ENCODE measurements around the gene SMAD1.

DNA sequence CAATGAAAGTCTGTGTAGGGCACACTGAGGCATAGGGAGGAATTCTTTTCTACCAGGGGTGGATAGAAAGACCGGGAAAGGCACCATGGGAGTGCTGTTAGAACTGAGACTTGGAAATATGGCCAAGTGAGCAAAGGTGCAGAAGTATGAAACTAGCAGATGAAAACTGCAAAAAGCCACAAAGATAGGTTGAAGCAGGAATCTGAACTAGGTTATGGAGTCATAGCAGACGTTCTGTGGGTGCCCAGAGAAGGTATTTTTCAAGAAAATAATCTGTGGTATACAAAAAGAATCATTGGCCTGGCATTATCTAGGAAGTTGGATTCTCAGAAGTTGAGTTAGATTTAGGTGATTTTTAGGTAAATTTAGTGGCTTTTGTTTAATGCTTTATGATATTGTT lies 48.5 kb downstream of the SMAD1 start:
- TF ChIP-seq, protein P1, sequence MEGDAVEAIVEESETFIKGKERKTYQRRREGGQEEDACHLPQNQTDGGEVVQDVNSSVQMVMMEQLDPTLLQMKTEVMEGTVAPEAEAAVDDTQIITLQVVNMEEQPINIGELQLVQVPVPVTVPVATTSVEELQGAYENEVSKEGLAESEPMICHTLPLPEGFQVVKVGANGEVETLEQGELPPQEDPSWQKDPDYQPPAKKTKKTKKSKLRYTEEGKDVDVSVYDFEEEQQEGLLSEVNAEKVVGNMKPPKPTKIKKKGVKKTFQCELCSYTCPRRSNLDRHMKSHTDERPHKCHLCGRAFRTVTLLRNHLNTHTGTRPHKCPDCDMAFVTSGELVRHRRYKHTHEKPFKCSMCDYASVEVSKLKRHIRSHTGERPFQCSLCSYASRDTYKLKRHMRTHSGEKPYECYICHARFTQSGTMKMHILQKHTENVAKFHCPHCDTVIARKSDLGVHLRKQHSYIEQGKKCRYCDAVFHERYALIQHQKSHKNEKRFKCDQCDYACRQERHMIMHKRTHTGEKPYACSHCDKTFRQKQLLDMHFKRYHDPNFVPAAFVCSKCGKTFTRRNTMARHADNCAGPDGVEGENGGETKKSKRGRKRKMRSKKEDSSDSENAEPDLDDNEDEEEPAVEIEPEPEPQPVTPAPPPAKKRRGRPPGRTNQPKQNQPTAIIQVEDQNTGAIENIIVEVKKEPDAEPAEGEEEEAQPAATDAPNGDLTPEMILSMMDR (conservative IDR thresholded peaks at IDR 0.05; ENCODE audit: low read length) = no peak
- no peak for TF ChIP-seq EZH2phosphoT487 (IDR thresholded peaks at IDR 0.05; ENCODE audit: borderline replicate concordance)
